Endothelial cell (in vitro differentiated cells): ENCODE data around the gene KRT76. TPM values are rescaled to one million over a fixed set of nuclear protein-coding genes. Genes with fewer than 3 reads are reported as not detected.

Source experiments
- DNase-seq: peaks from one replicate; pipeline ENCODE4 v3.0.0; 2021; ENCODE audit warnings: low spot score
- H3K27ac Mint-ChIP-seq: one replicate; pipeline ENCODE4 v1.8.0; 2021; ENCODE audit warnings: mixed read lengths, inconsistent platforms; ENCODE audit not compliant: unreplicated experiment
- H3K27me3 Mint-ChIP-seq: one replicate; pipeline ENCODE4 v1.8.0; 2021; ENCODE audit warnings: mild to moderate bottlenecking, moderate library complexity, mixed read lengths, inconsistent platforms; ENCODE audit not compliant: unreplicated experiment
- H3K36me3 Mint-ChIP-seq: one replicate; pipeline ENCODE4 v1.8.0; 2021; ENCODE audit warnings: mild to moderate bottlenecking, low read depth, mixed read lengths, inconsistent platforms; ENCODE audit not compliant: unreplicated experiment
- H3K4me1 Mint-ChIP-seq: one replicate; pipeline ENCODE4 v1.8.0; 2021; ENCODE audit warnings: mild to moderate bottlenecking, mixed read lengths, inconsistent platforms; ENCODE audit not compliant: unreplicated experiment
- H3K4me3 Mint-ChIP-seq: one replicate; pipeline ENCODE4 v1.8.0; 2021; ENCODE audit warnings: mild to moderate bottlenecking, mixed read lengths, inconsistent platforms; ENCODE audit not compliant: unreplicated experiment
- H3K9me3 Mint-ChIP-seq: one replicate; pipeline ENCODE4 v1.8.0; 2021; ENCODE audit warnings: mixed read lengths, inconsistent platforms; ENCODE audit not compliant: unreplicated experiment
- total RNA-seq: library from RNA; stranded (reverse); fragmentation: NEBNext Ultra II Directional; extraction: Animal tissue kit (Norgen Biotek cat#: 25700); gene quantifications from one replicate; pipeline ENCODE4 v1.2.1, GENCODE V29; 2021; ENCODE audit not compliant: unreplicated experiment
- TF ChIP-seq, protein P1 (sequence below): fragments of 200-600 bp; sonication (generic); IDR thresholded peaks from one replicate; pipeline ENCODE4 v1.5.0; 2021; ENCODE audit warnings: antibody characterized with exemption; ENCODE audit not compliant: unreplicated experiment

Gene KRT76
- total RNA-seq, 1 donor from 2014 or later: not detected

DNA sequence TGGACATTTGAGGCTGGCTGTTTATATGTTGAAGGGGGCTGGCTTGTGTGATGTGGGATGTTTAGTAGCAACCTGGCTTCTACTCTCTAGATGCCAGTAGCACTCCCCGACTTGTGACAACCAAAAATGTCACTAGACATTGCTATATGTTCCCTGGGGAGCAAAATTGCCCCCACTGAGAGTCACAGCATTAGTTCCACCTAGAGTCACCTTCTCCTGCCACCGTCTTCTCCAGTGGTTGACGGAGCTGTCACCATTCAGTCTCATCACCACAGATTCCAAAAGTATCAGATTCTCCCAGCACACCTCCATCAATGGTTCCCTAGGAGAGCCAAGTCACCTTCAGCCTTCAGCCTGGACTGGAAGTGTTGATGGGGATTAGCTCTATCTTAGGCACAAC is 7.8 kb upstream of the KRT76 start:
- no peaks in the 10 kb centered on the region for H3K36me3 Mint-ChIP-seq
- DNase-seq: no peak
- TF ChIP-seq, protein P1, sequence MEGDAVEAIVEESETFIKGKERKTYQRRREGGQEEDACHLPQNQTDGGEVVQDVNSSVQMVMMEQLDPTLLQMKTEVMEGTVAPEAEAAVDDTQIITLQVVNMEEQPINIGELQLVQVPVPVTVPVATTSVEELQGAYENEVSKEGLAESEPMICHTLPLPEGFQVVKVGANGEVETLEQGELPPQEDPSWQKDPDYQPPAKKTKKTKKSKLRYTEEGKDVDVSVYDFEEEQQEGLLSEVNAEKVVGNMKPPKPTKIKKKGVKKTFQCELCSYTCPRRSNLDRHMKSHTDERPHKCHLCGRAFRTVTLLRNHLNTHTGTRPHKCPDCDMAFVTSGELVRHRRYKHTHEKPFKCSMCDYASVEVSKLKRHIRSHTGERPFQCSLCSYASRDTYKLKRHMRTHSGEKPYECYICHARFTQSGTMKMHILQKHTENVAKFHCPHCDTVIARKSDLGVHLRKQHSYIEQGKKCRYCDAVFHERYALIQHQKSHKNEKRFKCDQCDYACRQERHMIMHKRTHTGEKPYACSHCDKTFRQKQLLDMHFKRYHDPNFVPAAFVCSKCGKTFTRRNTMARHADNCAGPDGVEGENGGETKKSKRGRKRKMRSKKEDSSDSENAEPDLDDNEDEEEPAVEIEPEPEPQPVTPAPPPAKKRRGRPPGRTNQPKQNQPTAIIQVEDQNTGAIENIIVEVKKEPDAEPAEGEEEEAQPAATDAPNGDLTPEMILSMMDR: no peak

DNA sequence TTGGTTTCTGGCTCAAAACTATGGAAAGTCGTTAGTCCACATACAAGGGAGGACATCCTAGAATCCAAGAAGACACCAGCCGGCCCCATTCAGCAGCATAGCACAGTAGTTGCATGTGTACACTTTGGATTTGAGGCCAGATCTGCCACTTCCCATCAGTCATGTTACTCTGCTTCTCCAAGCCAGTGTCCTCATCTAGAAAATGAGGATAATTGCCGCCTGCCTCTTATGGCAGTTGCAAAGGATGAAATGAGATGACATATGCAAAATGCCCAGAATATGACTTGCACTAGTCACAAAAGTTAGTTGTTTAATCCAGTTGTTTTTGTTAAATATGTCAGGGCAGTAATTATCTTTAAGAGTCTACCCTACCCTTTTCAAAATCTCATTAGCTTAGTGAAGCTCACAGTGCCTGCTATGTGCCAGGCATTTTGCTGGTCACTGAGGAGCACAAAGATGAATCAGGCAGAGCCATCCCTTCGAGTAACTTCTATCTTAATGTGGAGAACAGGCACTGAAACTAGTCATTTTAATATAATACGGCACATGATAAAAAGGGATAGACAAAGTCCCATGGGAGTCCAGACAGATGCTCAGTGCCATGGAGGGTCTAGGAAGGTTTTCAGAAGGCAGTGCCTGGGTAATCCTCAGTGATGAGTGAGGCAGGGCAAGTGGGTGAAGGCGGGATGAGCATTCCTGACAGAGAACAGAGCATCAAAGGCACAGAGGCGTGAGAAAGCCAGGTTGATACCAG is 6.6 kb upstream of the KRT76 start:
- H3K27me3 Mint-ChIP-seq: peaks cover 5% of the 10 kb centered on the region
- no peak overlapping the region for H3K4me3 Mint-ChIP-seq
- H3K4me1 Mint-ChIP-seq: no peaks in the 10 kb centered on the region
- no peak overlapping the region for H3K27ac Mint-ChIP-seq
- DNase-seq: no peak
- H3K9me3 Mint-ChIP-seq: no peaks in the 10 kb centered on the region
- TF ChIP-seq, protein P1: no peak
- no peaks in the 10 kb centered on the region for H3K36me3 Mint-ChIP-seq

More for the DNA sequence above, 7.8 kb upstream of the KRT76 start:
- H3K4me3 Mint-ChIP-seq: no peak overlapping the region
- no peak overlapping the region for H3K27ac Mint-ChIP-seq
- peaks cover 8% of the 10 kb centered on the region for H3K27me3 Mint-ChIP-seq
- H3K9me3 Mint-ChIP-seq: no peaks in the 10 kb centered on the region
- H3K4me1 Mint-ChIP-seq: no peaks in the 10 kb centered on the region

DNA sequence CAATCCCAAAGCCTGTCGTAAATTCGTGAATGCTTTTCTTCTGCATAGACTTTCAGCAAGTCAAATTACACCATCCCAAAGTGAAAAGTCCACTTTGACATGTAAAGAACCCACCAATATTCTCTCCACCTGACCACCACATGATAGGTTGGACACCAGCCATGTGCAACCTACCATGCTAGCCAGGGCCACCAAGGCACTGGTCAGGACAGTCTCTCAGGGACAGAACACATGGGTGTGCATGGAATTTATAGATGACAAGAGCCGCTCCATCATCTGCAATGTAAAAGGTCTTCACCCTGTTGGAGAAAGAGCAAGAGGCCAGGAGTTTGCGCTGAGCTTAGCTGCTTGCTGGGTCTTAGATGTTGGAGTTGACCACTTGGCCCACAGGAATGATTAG is 5.4 kb upstream of the KRT76 start:
- Mint-ChIP-seq H3K9me3 (no peaks in the 10 kb centered on the region), H3K27me3 (peaks cover 5% of the 10 kb centered on the region), H3K27ac (no peak overlapping the region), H3K4me3 (no peak overlapping the region), H3K4me1 (no peaks in the 10 kb centered on the region), H3K36me3 (no peaks in the 10 kb centered on the region)
- DNase-seq: no peak
- TF ChIP-seq, protein P1: no peak

DNA sequence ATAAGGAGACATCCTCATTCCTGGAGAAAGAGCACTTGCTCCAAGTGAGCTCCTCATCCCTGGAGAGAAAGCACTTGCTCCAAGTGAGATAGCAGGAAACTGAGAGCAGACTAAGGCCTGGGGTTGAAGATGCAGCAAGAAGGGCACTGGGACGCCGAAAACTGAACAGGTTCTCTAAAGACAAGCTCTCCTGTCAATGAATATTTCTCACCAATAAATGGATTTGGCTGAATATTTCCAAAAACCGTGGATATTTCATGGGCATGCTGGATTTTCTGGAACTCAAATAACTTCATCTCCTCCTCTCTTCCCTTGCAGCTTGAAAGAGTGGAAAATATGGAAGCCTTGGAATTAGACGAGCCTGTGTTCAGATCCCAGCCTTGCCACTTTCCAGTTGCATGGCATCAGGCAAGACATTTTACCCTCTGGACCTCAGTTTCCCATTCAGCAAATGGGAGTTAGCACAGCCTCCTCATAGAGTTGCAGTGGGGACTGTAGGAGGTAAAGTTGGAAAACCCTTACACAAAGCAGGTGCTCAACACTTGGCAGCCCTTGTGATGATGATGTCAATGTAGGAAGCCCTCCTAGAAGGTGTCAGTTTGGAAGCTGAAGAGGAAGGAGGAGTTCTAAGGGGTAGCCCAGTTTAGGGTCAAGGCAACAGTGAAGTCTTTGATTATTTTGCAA is 4.4 kb upstream of the KRT76 start:
- no peaks in the 10 kb centered on the region for H3K36me3 Mint-ChIP-seq
- TF ChIP-seq, protein P1: no peak
- no peaks in the 10 kb centered on the region for H3K4me1 Mint-ChIP-seq
- H3K27ac Mint-ChIP-seq: no peak overlapping the region
- no peaks in the 10 kb centered on the region for H3K9me3 Mint-ChIP-seq
- H3K27me3 Mint-ChIP-seq: peaks cover 5% of the 10 kb centered on the region
- no peak for DNase-seq
- H3K4me3 Mint-ChIP-seq: no peak overlapping the region

DNA sequence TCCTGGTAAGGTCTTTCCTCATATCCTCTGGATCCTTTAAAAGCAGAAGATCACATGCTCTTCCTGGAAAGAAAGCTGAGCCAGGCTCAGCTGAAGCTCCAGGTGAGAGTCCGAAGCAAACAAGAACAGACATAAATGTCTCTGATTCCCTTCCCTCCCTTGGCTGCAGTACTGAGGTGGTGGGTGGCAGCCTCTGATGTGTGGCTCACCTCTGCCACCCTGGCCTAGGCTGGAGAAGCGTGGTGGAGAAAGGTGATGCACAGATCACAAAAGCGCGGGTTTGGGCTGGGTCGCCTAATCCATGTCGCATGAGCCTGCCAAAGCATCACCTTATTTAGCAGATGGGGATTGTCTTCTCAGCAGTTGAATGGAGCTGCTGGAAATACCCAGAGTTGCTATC is 2.8 kb upstream of the KRT76 start:
- no peak for DNase-seq
- H3K4me3 Mint-ChIP-seq: no peak overlapping the region
- no peaks in the 10 kb centered on the region for H3K4me1 Mint-ChIP-seq
- TF ChIP-seq, protein P1: no peak
- peaks cover 3% of the 10 kb centered on the region for H3K27me3 Mint-ChIP-seq
- H3K36me3 Mint-ChIP-seq: no peaks in the 10 kb centered on the region
- H3K27ac Mint-ChIP-seq: no peak overlapping the region
- no peaks in the 10 kb centered on the region for H3K9me3 Mint-ChIP-seq
